ENCODE measurements around the gene MAPK9.

DNA sequence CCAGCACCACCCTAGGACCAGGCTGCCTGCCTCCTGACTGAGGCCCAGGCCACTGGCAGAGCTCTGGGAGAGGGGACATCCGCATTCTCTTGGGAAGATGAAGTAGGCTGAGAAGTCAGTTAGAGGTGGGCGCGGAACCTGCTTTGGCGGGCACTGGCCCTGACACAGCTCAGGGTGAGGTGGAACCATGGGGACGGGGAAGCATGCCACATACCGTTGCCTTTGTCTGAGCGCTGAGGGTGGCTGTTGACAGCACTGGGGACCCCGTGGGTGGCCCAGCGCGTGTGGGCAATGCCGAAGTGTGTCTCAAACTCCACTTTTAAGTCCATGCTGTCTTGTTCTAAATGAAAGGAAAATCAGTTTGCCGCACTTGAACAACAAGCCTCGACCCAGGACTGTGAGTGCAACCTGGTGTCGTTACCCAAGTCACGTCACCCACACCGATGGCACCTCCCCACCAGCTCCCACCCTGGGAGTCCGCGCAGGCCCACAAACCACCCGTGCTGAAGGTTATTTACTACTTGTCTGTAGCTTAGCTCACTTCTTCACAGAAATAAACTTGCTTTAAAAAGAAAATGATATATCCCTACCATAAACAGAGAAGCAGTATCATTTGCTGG, 43.8 kb upstream of the MAPK9 start:
- TF ChIP-seq EZH2phosphoT487 (IDR thresholded peaks at IDR 0.05; ENCODE audit: insufficient read depth, low read depth) (no peak), EZH2 (IDR thresholded peaks at IDR 0.05; ENCODE audit: insufficient read depth, poor library complexity, severe bottlenecking) (no peak)
